H1 (cell line): ENCODE measurements around the gene ZNF777. TPM values are rescaled to one million over a fixed set of nuclear protein-coding genes. Genes with fewer than 3 reads are reported as not detected.

Source experiments
- CTCF ChIA-PET: fragments of 300-600 bp; sonication (Branson Sonifier 250); formaldehyde crosslinking; loops from one replicate; lab custom pipeline; 2021; ENCODE audit not compliant: partially characterized antibody; lab: Charles Lee
- POLR2A ChIA-PET: fragments of 300-600 bp; sonication (Branson Sonifier 250); formaldehyde crosslinking; loops from one replicate; lab custom pipeline; 2021; ENCODE audit warnings: inconsistent platforms; ENCODE audit not compliant: partially characterized antibody; lab: Charles Lee
- DNase-seq, 2 experiments: peaks; one replicate each; pipeline versions ENCODE4 v3.0.0 to v3.0.0-alpha.2; 2010 to 2022; ENCODE audit warnings: low spot score in 2 of 2, low read depth in 1 of 2, mixed read lengths in 1 of 2
- FAIRE-seq: peaks from 2 replicates; lab custom pipeline; 2011; peaks lifted over from hg19 to GRCh38; lab: Jason Lieb, UNC
- H2AFZ ChIP-seq: 2 replicates; pipeline ENCODE4 v1.8.1; 2012; ENCODE audit warnings: low read length, inconsistent platforms
- H2AK5ac ChIP-seq: 2 replicates; pipeline ENCODE4 v1.6.1; 2013; ENCODE audit warnings: low read depth, low read length
- H2BK120ac ChIP-seq: replicated peaks from 2 replicates; pipeline ENCODE3; 2013; ENCODE audit warnings: low read depth, low read length, inconsistent platforms
- H2BK12ac ChIP-seq: 2 replicates; pipeline ENCODE4 v1.6.1; 2013; ENCODE audit warnings: low read depth, low read length
- H2BK15ac ChIP-seq: 2 replicates; pipeline ENCODE4 v1.6.1; 2013; ENCODE audit warnings: low read length
- H2BK20ac ChIP-seq: 2 replicates; pipeline ENCODE4 v1.6.1; 2013; ENCODE audit warnings: low read length
- H2BK5ac ChIP-seq: 2 replicates; pipeline ENCODE4 v1.6.1; 2013; ENCODE audit warnings: low read depth, low read length
- H3K14ac ChIP-seq: 2 replicates; pipeline ENCODE4 v1.6.1; 2013; ENCODE audit warnings: inconsistent platforms; ENCODE audit not compliant: insufficient read length
- H3K18ac ChIP-seq: 2 replicates; pipeline ENCODE4 v1.6.1; 2013; ENCODE audit warnings: low read length; ENCODE audit errors: extremely low read depth
- H3K23ac ChIP-seq: 2 replicates; pipeline ENCODE4 v1.6.1; 2013; ENCODE audit warnings: inconsistent platforms; ENCODE audit not compliant: insufficient read length
- H3K23me2 ChIP-seq: 2 replicates; pipeline ENCODE4 v1.6.1; 2013; ENCODE audit warnings: low read depth, low read length
- H3K27ac ChIP-seq: 2 replicates; pipeline ENCODE4 v1.6.1; 2011; ENCODE audit warnings: low read depth, low read length, inconsistent platforms
- H3K27me3 ChIP-seq, 4 experiments: replicated peaks in 1 of 4; 1 replicate in 1 of 4; 2 replicates in 3 of 4; pipeline versions ENCODE4 v1.6.1 to v1.8.1; 2011 to 2013; ENCODE audit warnings: low read length in 3 of 4, mild to moderate bottlenecking in 3 of 4, inconsistent platforms in 2 of 4, mixed read lengths in 2 of 4, moderate library complexity in 1 of 4; ENCODE audit not compliant: control insufficient read depth in 3 of 4, insufficient read depth in 3 of 4; ENCODE audit errors: extremely low read depth in 1 of 4
- H3K36me3 ChIP-seq, 4 experiments: 2 replicates each; pipeline versions ENCODE4 v1.6.1 to v1.8.1; 2011 to 2013; ENCODE audit warnings: mild to moderate bottlenecking in 4 of 4, low read length in 3 of 4, moderate library complexity in 2 of 4, control low read depth in 1 of 4, inconsistent platforms in 1 of 4; ENCODE audit not compliant: insufficient read depth in 4 of 4, control insufficient read depth in 2 of 4
- H3K4ac ChIP-seq: replicated peaks from 2 replicates; pipeline ENCODE3; 2013; ENCODE audit warnings: low read length, low read depth, mixed read lengths, inconsistent platforms; ENCODE audit not compliant: insufficient read length
- H3K4me1 ChIP-seq, 4 experiments: replicated peaks in 1 of 4; 1 replicate in 1 of 4; 2 replicates in 3 of 4; pipeline versions ENCODE4 v1.6.1 to v1.8.1; 2011 to 2013; ENCODE audit warnings: low read length in 3 of 4, inconsistent platforms in 2 of 4, mixed read lengths in 1 of 4; ENCODE audit not compliant: insufficient read depth in 4 of 4, control insufficient read depth in 3 of 4
- H3K4me2 ChIP-seq, 2 experiments: 2 replicates each; pipeline versions ENCODE4 v1.6.1 to v1.8.1; 2011 to 2013; ENCODE audit warnings: low read depth in 2 of 2, low read length in 2 of 2, control low read depth in 1 of 2, inconsistent platforms in 1 of 2, mild to moderate bottlenecking in 1 of 2; ENCODE audit not compliant: insufficient read depth in 1 of 2
- H3K4me3 ChIP-seq, 4 experiments: fragments of 200-600, 300-600 bp in 1 of 4; sonication (generic), shearing (Covaris generic), sonication (Bioruptor Twin) in 1 of 4; 2 replicates each; pipeline versions ENCODE4 v1.5.1 to v1.8.1; 2011 to 2016; ENCODE audit warnings: low read length in 4 of 4, low read depth in 3 of 4, control low read depth in 2 of 4, inconsistent platforms in 2 of 4, mild to moderate bottlenecking in 2 of 4, mixed read lengths in 1 of 4, moderate library complexity in 1 of 4; ENCODE audit not compliant: insufficient read depth in 2 of 4; ENCODE audit errors: extremely low read depth in 1 of 4
- H3K56ac ChIP-seq: replicated peaks from 2 replicates; pipeline ENCODE3; 2013; ENCODE audit warnings: low read depth, mild to moderate bottlenecking, mixed read lengths, low read length, inconsistent platforms; ENCODE audit not compliant: insufficient read length
- H3K79me1 ChIP-seq: 2 replicates; pipeline ENCODE4 v1.6.1; 2013; ENCODE audit warnings: low read depth, low read length, control low read depth
- H3K79me2 ChIP-seq, 2 experiments: 2 replicates each; pipeline versions ENCODE4 v1.6.1 to v1.8.1; 2012 to 2013; ENCODE audit warnings: low read length in 2 of 2, mild to moderate bottlenecking in 2 of 2, inconsistent platforms in 1 of 2; ENCODE audit not compliant: insufficient read depth in 2 of 2, control insufficient read depth in 1 of 2
- H3K9ac ChIP-seq, 4 experiments: replicated peaks in 1 of 4; 1 replicate in 1 of 4; 2 replicates in 3 of 4; pipeline versions ENCODE4 v1.6.1 to v1.8.1; 2011 to 2013; ENCODE audit warnings: low read depth in 3 of 4, low read length in 3 of 4, control low read depth in 2 of 4, mild to moderate bottlenecking in 2 of 4, moderate library complexity in 2 of 4, inconsistent platforms in 1 of 4; ENCODE audit errors: extremely low read depth in 1 of 4
- H3K9me3 ChIP-seq, 2 experiments: 2 replicates each; pipeline versions ENCODE4 v1.6.1 to v1.8.1; 2012 to 2013; ENCODE audit warnings: mild to moderate bottlenecking in 2 of 2, moderate library complexity in 2 of 2, control low read depth in 1 of 2, inconsistent platforms in 1 of 2, low read depth in 1 of 2, low read length in 1 of 2, mixed read lengths in 1 of 2; ENCODE audit not compliant: insufficient read depth in 2 of 2
- H4K20me1 ChIP-seq, 2 experiments: replicated peaks in 1 of 2; 2 replicates each; pipeline versions ENCODE3 to v1.8.1; 2011 to 2013; ENCODE audit warnings: inconsistent platforms in 2 of 2, low read length in 2 of 2, mild to moderate bottlenecking in 1 of 2; ENCODE audit not compliant: insufficient read depth in 2 of 2, control insufficient read depth in 1 of 2
- H4K5ac ChIP-seq: 2 replicates; pipeline ENCODE4 v1.6.1; 2013; ENCODE audit warnings: low read length, low read depth, mixed read lengths, inconsistent platforms; ENCODE audit not compliant: insufficient read length
- H4K8ac ChIP-seq: 2 replicates; pipeline ENCODE4 v1.8.0; 2013; ENCODE audit warnings: mild to moderate bottlenecking, moderate library complexity, low read length, inconsistent platforms; ENCODE audit not compliant: insufficient read depth; ENCODE audit errors: extremely low read depth
- H4K91ac ChIP-seq: replicated peaks from 2 replicates; pipeline ENCODE3; 2013; ENCODE audit warnings: low read length, mixed read lengths, inconsistent platforms; ENCODE audit not compliant: insufficient read length
- BACH1 ChIP-seq: IDR thresholded peaks from 2 replicates; pipeline ENCODE4 v1.6.1; 2012; ENCODE audit warnings: low read length, improper control_type of control experiment
- BRCA1 ChIP-seq: IDR thresholded peaks from 2 replicates; pipeline ENCODE4 v1.6.1; 2012; ENCODE audit warnings: low read depth, low read length, improper control_type of control experiment
- CEBPB ChIP-seq: IDR thresholded peaks from 2 replicates; pipeline ENCODE4 v1.6.1; 2012; ENCODE audit warnings: low read depth, low read length
- CTBP2 ChIP-seq: IDR thresholded peaks from 2 replicates; pipeline ENCODE4 v1.7.0; 2011; ENCODE audit warnings: borderline replicate concordance, mild to moderate bottlenecking, moderate library complexity, mixed read lengths, low read length; ENCODE audit not compliant: insufficient read depth, insufficient read length
- HDAC2 ChIP-seq, 2 experiments: fragments of 300-600 bp in 1 of 2; sonication (generic) in 1 of 2; IDR thresholded peaks; 2 replicates each; pipeline ENCODE4 v1.6.1; 2011 to 2012; ENCODE audit warnings: low read depth in 2 of 2, low read length in 2 of 2, mild to moderate bottlenecking in 2 of 2, moderate library complexity in 2 of 2, borderline replicate concordance in 1 of 2, inconsistent platforms in 1 of 2
- KDM1A ChIP-seq: fragments of 200-600, 300-600 bp; sonication (generic); IDR thresholded peaks from 2 replicates; pipeline ENCODE4 v1.7.1; 2016; ENCODE audit warnings: mild to moderate bottlenecking, low read length, borderline replicate concordance
- KDM5A ChIP-seq: fragments of 200-600 bp; IDR thresholded peaks from 2 replicates; pipeline ENCODE4 v1.7.1; 2012; ENCODE audit warnings: mild to moderate bottlenecking, low read length, inconsistent platforms, mixed read lengths
- POLR2A ChIP-seq, 2 experiments: IDR thresholded peaks; 1 replicate in 1 of 2; 2 replicates in 1 of 2; pipeline ENCODE4 v1.6.1; 2011; ENCODE audit warnings: low read depth in 2 of 2, low read length in 2 of 2, mild to moderate bottlenecking in 2 of 2; ENCODE audit errors: control extremely low read depth in 1 of 2
- POLR2AphosphoS5 ChIP-seq: IDR thresholded peaks from 2 replicates; pipeline ENCODE4 v1.6.1; 2011; ENCODE audit warnings: low read depth, low read length
- RAD21 ChIP-seq, 2 experiments: IDR thresholded peaks in 1 of 2; conservative IDR thresholded peaks in 1 of 2; 2 replicates each; pipeline ENCODE4 v1.6.1; 2011; ENCODE audit warnings: low read depth in 2 of 2, low read length in 2 of 2, improper control_type of control experiment in 1 of 2, inconsistent platforms in 1 of 2, mild to moderate bottlenecking in 1 of 2, moderate library complexity in 1 of 2
- RNF2 ChIP-seq: fragments of 200-900, 300-1000 bp; sonication (generic); IDR thresholded peaks from 2 replicates; pipeline ENCODE4 v1.7.1; 2016; ENCODE audit warnings: borderline replicate concordance, low read depth, mild to moderate bottlenecking, antibody characterized with exemption, low read length; ENCODE audit not compliant: poor library complexity, severe bottlenecking; ENCODE audit errors: missing control alignments
- SP1 ChIP-seq: IDR thresholded peaks from 2 replicates; pipeline ENCODE4 v1.6.1; 2011; ENCODE audit warnings: low read depth, low read length
- SP2 ChIP-seq: IDR thresholded peaks from 2 replicates; pipeline ENCODE4 v1.6.1; 2012; ENCODE audit warnings: mild to moderate bottlenecking, low read length, inconsistent platforms
- TEAD4 ChIP-seq: IDR thresholded peaks from 2 replicates; pipeline ENCODE4 v1.6.1; 2012; ENCODE audit warnings: low read depth, low read length, inconsistent platforms, mixed read lengths
- WGBS, 2 experiments: shearing (Covaris generic) in 1 of 2; methylation state at CpG; one replicate each; pipeline versions ENCODE4 v1.1.6 to v1.1.7; 2013 to 2015; ENCODE audit warnings: low lambda C conversion rate in 2 of 2, mixed read lengths in 2 of 2, inconsistent platforms in 1 of 2, low coverage in 1 of 2, missing lambda C conversion rate in 1 of 2; ENCODE audit not compliant: insufficient replicate concordance in 2 of 2, insufficient coverage in 1 of 2, insufficient read length in 1 of 2; ENCODE audit errors: extremely low coverage in 1 of 2, missing lambda C conversion rate in 1 of 2; 5-methylcytosine and 5-hydroxymethylcytosine counted together
- polyA plus RNA-seq, 7 experiments: library from polyadenylated mRNA; depleted of rRNA in 3 of 7; stranded (reverse) in 5 of 7; unstranded in 2 of 7; fragments of >200 nt in 5 of 7; fragments of 200-250 nt in 2 of 7; gene quantifications; 1 replicate in 5 of 7; 2 replicates in 1 of 7; 4 replicates in 1 of 7; pipeline versions ENCODE4 v1.2.1 to v1.2.3, GENCODE V29; 2011 to 2013; ENCODE audit warnings: missing spikeins in 2 of 7, mixed read lengths in 2 of 7
- total RNA-seq: library from RNA; stranded (reverse); fragmentation: NEBNext Ultra II Directional; extraction: Animal tissue kit (Norgen Biotek cat#: 25700); gene quantifications from 2 replicates; pipeline ENCODE4 v1.2.1, GENCODE V29; 2021

The ZNF777 gene
- total and polyA plus RNA-seq, 2 of the 8 experiments (the other 6 are each of a cell fraction or from before 2014, with no cell fraction given), result 8.0 to 10.1 TPM

- no peak overlapping the region for H2BK15ac ChIP-seq
- H3K18ac ChIP-seq, result no peak overlapping the region
- no peak overlapping the region for H4K8ac ChIP-seq
- no peak overlapping the region for H4K91ac ChIP-seq
- H3K79me2 ChIP-seq, result no peaks in the 10 kb centered on the region
- WGBS, 2 experiments, result 83% methylated on average over 6 of the region's 6 CpGs; no CpG with 5 or more reads in 1 of the 2 experiments
- DNase-seq (no peak), FAIRE-seq (no peak)
- no peak overlapping the region for H2AFZ ChIP-seq
- H3K27ac ChIP-seq, result no peak overlapping the region
- POLR2A ChIA-PET, result no interaction called here
- H3K23ac ChIP-seq, result no peak overlapping the region
- H2BK12ac ChIP-seq, result no peak overlapping the region
- CTCF ChIA-PET, result no interaction called here
- no peak overlapping the region for H4K5ac ChIP-seq
- no peak overlapping the region for H2BK5ac ChIP-seq
- no peak overlapping the region for H3K4ac ChIP-seq
- H3K4me1 ChIP-seq, result no peaks in the 10 kb centered on the region
- H3K23me2 ChIP-seq, result no peaks in the 10 kb centered on the region
- no peaks in the 10 kb centered on the region for H3K9me3 ChIP-seq
- H3K56ac ChIP-seq, result no peak overlapping the region
- no peak overlapping the region for H3K4me2 ChIP-seq
- no peak overlapping the region for H2AK5ac ChIP-seq
- no peak overlapping the region for H3K9ac ChIP-seq
- H3K36me3 ChIP-seq, result peaks cover 2 to 15% (median 9%) of the 10 kb centered on the region in 4 experiments; a peak in 7 of 8 replicates
- no peak overlapping the region for H3K14ac ChIP-seq
- peaks cover 0 to 2% of the 10 kb centered on the region in 2 experiments for H4K20me1 ChIP-seq
- H2BK120ac ChIP-seq, result no peak overlapping the region
- H3K79me1 ChIP-seq, result no peaks in the 10 kb centered on the region
- H3K27me3 ChIP-seq, result no peaks in the 10 kb centered on the region
- no peak overlapping the region for H3K4me3 ChIP-seq
- no peak overlapping the region for H2BK20ac ChIP-seq
- TF ChIP-seq POLR2A (IDR thresholded peaks at IDR 0.05; ENCODE audit: control extremely low read depth in 1 of 2, low read depth in 2 of 2, low read length in 2 of 2) (no peak), SP1 (no peak), RAD21 (IDR thresholded peaks at IDR 0.05 in 1 of 2, conservative IDR thresholded peaks at IDR 0.05 in 1 of 2; ENCODE audit: low read depth in 2 of 2, low read length in 2 of 2) (no peak), RNF2 (no peak), TEAD4 (no peak), BACH1 (no peak), SP2 (no peak), POLR2AphosphoS5 (no peak), CTBP2 (no peak), BRCA1 (no peak), KDM5A (no peak), CEBPB (no peak), HDAC2 (IDR thresholded peaks at IDR 0.05; ENCODE audit: borderline replicate concordance in 1 of 2, low read depth in 2 of 2, low read length in 2 of 2) (no peak), KDM1A (no peak)
Observed at GRCh38 chr7:149471289-149471953, 10.6 kb upstream of the ZNF777 start.
